T-helper 2 cell treated with Interferon-gamma antibody and Interleukin-4, amounts not matched to agents 5 μg/mL and 100 μg/mL, for 36 hours (primary cell): ENCODE results near the gene ANKRD55.
"Not testable (repeated sequence)": the region's sequence is repeated elsewhere in the genome, so short reads cannot be mapped to it uniquely, and the experiment has no call there.

Source experiments
- DNase-seq: peaks from one replicate; pipeline ENCODE4 v3.0.0; 2021; ENCODE audit warnings: low spot score
- H3K27ac Mint-ChIP-seq: one replicate; pipeline ENCODE4 v1.8.0; 2021; ENCODE audit warnings: mild to moderate bottlenecking, mixed read lengths
- H3K27me3 Mint-ChIP-seq: one replicate; pipeline ENCODE4 v1.8.0; 2021; ENCODE audit warnings: low read depth, mixed read lengths
- H3K36me3 Mint-ChIP-seq: one replicate; pipeline ENCODE4 v1.8.0; 2021; ENCODE audit warnings: low read depth, mixed read lengths
- H3K4me1 Mint-ChIP-seq: one replicate; pipeline ENCODE4 v1.8.0; 2021; ENCODE audit warnings: low read depth, mixed read lengths
- H3K4me3 Mint-ChIP-seq: one replicate; pipeline ENCODE4 v1.8.0; 2022; ENCODE audit warnings: mild to moderate bottlenecking, moderate library complexity, mixed read lengths
- H3K9me3 Mint-ChIP-seq: one replicate; pipeline ENCODE4 v1.8.0; 2021; ENCODE audit warnings: mixed read lengths

ANKRD55 gene

DNA sequence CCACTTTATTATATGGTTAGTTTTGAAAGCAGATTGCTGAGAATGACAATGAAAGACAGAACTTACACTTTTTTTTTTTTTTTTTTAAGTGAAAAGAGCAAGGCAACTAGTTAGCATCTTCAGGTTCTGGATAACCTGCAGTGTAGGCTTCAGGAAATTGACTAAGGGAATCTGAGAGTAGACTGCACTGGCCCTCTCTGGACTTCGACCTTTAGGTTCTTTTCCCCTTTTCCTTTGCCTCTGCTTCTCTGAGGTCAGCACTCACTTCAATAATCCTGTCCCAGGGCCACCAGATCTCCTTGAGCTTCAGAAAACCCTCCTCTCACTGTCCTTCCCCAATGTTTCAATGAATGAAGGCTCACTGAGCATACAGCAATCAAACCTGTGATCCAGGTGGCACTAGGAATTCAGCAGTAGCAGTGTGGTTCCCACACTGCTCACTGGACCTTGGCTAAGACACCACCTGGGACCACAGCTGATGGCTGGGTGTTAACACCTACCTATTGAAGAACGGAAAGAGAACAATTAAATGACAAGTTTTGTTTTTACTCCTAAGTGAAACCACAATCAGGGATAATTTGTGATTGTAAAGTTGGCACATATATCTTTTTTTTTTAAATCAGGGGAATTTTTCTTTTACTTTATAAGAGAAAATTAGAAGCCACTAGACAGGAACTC is 152.6 kb downstream of the ANKRD55 start:
- H3K4me1 Mint-ChIP-seq: peaks cover 43% of the 10 kb centered on the region
- peak overlapping the region; percentile 74 for H3K4me3 Mint-ChIP-seq
- H3K27ac Mint-ChIP-seq: peak overlapping the region; percentile 82
- H3K36me3 Mint-ChIP-seq: peaks cover 3% of the 10 kb centered on the region
- no peak for DNase-seq
- no peaks in the 10 kb centered on the region for H3K9me3 Mint-ChIP-seq
- H3K27me3 Mint-ChIP-seq: peaks cover 8% of the 10 kb centered on the region

DNA sequence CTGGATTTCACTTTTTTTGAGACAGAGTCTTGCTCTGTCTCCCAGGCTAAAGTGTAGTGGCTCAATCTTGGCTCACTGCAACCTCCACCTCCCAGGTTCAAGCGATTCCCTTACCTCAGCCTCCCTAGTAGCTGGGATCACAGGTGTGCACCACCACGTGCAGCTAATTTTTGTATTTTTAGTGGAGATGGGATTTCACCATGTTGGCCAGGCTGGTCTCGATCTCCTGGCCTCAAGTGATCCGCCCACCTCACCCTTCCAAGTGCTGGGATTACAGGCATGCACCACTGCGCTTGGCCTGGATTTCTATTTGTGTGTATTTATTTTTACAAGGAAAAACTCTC is 154.0 kb downstream of the ANKRD55 start:
- not testable (repeated sequence) for H3K36me3 Mint-ChIP-seq, DNase-seq, H3K27me3 Mint-ChIP-seq, H3K9me3 Mint-ChIP-seq, H3K27ac Mint-ChIP-seq, H3K4me3 Mint-ChIP-seq
- H3K4me1 Mint-ChIP-seq: peaks cover 39% of the 10 kb centered on the region

DNA sequence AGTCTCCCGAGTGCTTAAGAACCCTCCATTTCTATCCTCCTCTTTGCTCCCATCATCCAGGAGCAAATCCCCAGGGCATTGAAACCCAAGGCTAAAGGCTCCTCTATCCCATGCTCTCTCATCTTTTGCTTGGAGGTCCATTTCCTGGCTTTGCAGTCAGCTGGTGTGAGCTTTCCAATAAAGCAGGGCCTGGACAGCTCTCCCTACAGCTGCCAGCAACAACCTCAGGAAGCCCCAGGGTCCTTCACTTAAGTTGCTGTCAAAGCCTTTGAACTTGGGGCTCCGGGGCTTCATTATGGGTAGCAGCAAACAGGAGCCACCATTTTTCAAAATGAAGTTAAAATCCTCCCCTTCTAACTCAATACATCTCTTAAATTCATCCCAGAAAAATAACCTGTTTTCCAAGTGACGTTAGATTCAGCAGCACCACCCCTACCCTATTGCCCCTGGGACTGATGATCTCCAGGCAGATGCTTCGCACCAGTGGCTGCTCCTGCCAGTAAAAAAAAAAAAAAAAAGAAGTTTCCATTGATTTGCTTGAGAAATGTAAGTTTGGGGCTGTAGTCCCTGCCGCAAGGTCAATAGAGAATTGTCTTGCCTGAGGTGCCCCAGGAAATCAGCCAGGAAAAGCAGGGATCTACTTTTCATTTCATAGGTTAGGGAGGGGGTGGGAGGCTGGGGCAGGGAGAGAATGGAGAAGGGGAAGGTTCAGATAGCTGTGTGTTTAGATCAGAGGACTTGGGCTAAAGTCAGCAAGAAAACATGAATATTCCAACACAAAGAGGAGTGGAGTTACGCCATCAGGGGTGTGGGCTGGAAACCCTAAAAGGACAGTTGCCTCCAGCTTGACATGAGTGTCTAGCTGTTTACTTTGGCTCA is 154.6 kb downstream of the ANKRD55 start:
- no peak for DNase-seq
- H3K36me3 Mint-ChIP-seq: peaks cover 2% of the 10 kb centered on the region
- peaks cover 42% of the 10 kb centered on the region for H3K4me1 Mint-ChIP-seq
- no peak overlapping the region for H3K27ac Mint-ChIP-seq
- peaks cover 9% of the 10 kb centered on the region for H3K27me3 Mint-ChIP-seq
- H3K4me3 Mint-ChIP-seq: no peak overlapping the region
- H3K9me3 Mint-ChIP-seq: no peaks in the 10 kb centered on the region

DNA sequence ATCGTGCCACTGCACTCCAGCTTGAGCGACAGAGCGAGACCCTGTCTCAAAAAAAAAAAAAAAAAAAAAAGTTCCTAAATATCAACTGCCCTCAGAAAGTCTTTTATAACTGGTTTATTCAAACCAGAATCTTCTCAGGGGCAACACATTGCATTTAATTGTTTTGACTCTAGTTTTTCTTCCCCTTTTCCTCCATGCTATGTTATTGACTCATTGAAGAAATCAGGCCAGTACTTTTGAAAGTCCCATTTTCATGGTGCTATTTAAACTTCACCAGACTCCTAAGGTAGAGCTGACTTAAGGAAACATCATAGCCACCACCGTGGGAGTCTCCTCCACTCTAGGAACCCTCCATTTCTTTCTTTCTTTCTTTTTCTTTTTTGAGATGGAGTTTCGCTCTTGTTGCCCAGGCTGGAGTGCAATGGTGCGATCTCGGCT is 155.3 kb downstream of the ANKRD55 start:
- peaks cover 2% of the 10 kb centered on the region for H3K36me3 Mint-ChIP-seq
- no peak overlapping the region for H3K4me3 Mint-ChIP-seq
- H3K9me3 Mint-ChIP-seq: no peaks in the 10 kb centered on the region
- peaks cover 47% of the 10 kb centered on the region for H3K4me1 Mint-ChIP-seq
- no peak for DNase-seq
- no peak overlapping the region for H3K27ac Mint-ChIP-seq
- peaks cover 10% of the 10 kb centered on the region for H3K27me3 Mint-ChIP-seq

DNA sequence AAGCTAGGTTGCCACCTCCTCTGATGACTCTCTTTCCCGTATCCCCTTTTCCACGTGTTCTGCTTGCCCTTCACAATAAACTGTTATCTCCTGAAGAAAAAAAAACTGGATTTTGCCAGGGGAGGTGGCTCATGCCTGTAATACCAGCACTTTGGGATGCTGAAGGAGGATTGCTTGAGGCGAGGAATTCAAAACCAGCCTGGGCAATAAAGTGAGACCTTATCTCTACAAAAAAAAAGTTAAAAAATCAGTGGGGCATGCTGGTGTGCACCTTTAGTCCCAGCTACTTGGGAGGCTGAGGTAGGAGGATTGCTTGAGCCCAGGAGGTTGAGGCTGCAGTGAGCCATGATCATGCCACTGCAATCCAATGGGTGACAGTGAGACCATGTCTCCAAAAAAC is 156.6 kb downstream of the ANKRD55 start:
- no peak overlapping the region for H3K27ac Mint-ChIP-seq
- H3K4me1 Mint-ChIP-seq: peaks cover 43% of the 10 kb centered on the region
- peaks cover 2% of the 10 kb centered on the region for H3K36me3 Mint-ChIP-seq
- peaks cover 14% of the 10 kb centered on the region for H3K27me3 Mint-ChIP-seq
- H3K9me3 Mint-ChIP-seq: no peaks in the 10 kb centered on the region
- H3K4me3 Mint-ChIP-seq: no peak overlapping the region
- no peak for DNase-seq

DNA sequence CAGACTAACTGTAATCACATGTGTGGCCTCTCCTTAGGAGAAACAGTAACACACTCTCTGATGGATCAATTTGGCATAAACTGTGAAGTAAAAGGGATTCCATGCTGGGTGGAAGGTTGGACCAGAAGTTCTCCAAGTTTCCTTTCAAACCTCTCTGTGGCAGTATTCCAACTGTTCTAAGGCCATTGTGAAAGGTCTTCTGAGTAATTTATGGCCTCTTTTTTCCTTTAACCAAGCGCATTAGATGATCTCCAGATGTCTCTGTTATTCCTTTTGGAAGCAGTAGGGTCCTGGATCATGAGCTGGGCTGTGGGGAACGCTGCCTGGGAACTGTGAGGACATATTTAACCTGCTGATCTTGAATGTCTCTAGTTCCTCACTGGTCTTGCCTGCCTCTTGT is 157.8 kb downstream of the ANKRD55 start:
- Mint-ChIP-seq H3K27ac (no peak overlapping the region), H3K9me3 (no peaks in the 10 kb centered on the region), H3K27me3 (peaks cover 18% of the 10 kb centered on the region), H3K36me3 (peaks cover 2% of the 10 kb centered on the region), H3K4me1 (peaks cover 44% of the 10 kb centered on the region), H3K4me3 (no peak overlapping the region)
- no peak for DNase-seq

DNA sequence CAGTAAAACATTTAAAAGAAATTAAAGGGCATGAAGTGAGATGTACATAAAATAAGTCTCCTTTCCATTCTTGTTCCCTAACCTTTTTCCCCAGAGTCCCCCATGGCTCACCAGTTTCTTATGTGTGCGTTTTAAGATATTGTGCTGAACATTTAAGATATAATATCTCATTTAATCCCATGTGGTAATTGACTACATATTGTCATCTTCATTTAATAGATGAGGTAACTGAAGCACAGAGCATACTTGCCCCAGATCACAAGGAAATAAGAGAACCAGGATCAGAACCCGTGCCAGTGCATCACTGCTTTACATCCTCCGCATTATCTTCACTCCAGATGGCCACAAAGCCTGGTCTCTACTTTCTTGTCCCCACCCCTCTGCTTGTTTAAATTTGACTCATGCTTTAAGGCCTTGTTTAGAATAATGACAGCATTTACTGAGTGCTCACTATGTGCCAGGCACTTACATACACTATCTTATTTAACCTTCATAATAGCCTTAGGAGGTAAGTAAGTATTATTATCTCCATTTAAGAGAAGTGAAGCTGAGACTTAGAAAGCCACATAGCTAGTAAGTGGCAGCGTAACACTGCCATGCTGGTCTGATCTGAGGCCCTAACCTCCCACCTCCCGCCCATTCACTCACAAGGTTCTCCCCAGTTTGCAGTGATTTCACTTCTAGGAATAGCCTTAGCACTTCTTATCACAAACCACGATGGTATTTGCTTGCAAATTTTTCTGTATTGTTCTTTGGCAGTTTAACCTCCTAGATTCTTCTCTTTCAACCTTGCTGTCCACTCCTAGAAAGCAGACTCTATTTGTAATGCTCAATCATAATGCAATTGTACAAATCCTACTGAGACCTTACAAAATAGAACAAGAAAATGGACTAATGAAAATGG is 160.0 kb downstream of the ANKRD55 start:
- Mint-ChIP-seq H3K4me1 (peaks cover 50% of the 10 kb centered on the region), H3K36me3 (peaks cover 2% of the 10 kb centered on the region), H3K27ac (no peak overlapping the region), H3K27me3 (peaks cover 21% of the 10 kb centered on the region), H3K4me3 (no peak overlapping the region), H3K9me3 (no peaks in the 10 kb centered on the region)
- DNase-seq: no peak

DNA sequence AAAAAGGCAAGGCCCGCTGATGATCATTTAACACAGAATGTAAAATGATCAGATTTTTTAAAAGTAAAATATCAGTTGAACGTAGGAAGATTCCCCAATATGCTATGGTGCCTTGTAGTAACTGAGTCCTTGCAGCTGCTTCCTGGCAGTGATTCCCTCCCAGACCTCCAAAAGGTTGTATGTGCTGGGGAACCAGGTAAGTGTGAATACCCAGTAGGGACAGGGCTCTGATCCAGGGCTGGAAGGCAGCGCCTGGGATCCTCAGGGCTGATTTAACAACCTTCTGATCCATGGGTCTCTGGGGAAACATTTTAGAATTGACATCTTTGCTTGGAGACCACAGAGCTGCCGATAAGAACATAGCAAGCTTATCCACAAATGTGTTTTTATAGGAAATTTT is 161.7 kb downstream of the ANKRD55 start:
- Mint-ChIP-seq H3K4me1 (peaks cover 50% of the 10 kb centered on the region), H3K36me3 (peaks cover 2% of the 10 kb centered on the region), H3K4me3 (peak overlapping the region; percentile 70), H3K9me3 (no peaks in the 10 kb centered on the region), H3K27me3 (peaks cover 27% of the 10 kb centered on the region), H3K27ac (peak overlapping the region; percentile 68)
- DNase-seq: no peak

DNA sequence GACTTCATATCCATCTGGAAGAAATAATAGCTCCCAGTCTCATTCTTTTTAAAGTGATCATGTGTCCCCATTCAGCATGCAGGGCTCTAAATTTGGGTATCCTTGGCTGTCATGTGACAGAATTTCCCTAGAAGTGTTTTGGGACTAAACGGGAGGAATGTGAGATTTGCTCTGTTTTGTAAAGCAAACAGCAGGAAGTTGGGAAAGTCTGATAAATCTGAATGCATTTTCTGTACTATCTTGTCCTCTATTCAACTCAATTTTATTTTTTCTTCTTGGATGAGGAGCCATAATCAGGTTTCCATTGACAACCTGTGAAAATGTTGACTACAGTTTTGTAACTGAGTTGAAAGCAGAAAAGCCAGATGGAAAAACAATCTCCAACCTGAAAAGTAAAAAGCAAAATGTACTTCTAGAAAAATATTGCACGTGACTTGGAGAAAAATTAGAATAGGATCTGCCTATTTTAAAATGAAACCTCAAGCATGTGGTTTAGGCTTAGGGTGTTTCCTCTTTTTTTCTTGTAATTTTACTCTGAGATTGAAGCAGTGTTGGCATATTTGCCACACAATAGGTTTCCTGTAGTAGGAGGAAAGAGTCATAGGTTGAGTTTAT is 162.2 kb downstream of the ANKRD55 start:
- H3K36me3 Mint-ChIP-seq: peaks cover 2% of the 10 kb centered on the region
- H3K4me1 Mint-ChIP-seq: peaks cover 50% of the 10 kb centered on the region
- H3K27ac Mint-ChIP-seq: peak overlapping the region; percentile 68
- no peaks in the 10 kb centered on the region for H3K9me3 Mint-ChIP-seq
- DNase-seq: no peak
- peaks cover 27% of the 10 kb centered on the region for H3K27me3 Mint-ChIP-seq
- peak overlapping the region; percentile 70 for H3K4me3 Mint-ChIP-seq

DNA sequence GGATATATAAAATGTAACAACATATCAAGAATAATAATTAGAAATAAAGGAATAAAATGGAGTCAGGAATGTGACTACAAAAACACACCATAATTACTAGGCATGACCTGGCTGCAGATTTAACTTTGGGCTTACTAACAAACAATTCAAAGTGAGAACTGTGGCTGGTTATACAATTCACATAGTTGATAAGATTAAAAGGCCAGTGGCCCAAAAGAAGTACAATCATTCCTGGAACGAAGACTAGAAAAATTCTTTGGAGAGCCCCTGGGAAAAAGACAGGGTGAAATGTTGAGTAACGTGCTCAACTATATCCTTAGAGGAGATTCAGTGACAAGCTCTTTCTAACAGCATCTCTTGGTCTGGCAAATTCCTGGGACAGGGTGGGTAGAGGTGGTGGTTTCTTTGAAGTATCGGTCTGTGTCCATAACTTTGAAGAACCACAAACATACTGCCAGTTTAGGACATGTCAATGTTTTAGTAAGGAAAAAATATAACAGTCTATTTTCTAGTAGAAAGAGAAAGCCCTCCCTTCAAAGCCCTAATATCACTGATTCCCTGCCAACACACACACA is 163.4 kb downstream of the ANKRD55 start:
- peaks cover 27% of the 10 kb centered on the region for H3K27me3 Mint-ChIP-seq
- H3K36me3 Mint-ChIP-seq: peaks cover 2% of the 10 kb centered on the region
- DNase-seq: no peak
- H3K4me3 Mint-ChIP-seq: no peak overlapping the region
- H3K9me3 Mint-ChIP-seq: no peaks in the 10 kb centered on the region
- H3K27ac Mint-ChIP-seq: no peak overlapping the region
- H3K4me1 Mint-ChIP-seq: peaks cover 45% of the 10 kb centered on the region

DNA sequence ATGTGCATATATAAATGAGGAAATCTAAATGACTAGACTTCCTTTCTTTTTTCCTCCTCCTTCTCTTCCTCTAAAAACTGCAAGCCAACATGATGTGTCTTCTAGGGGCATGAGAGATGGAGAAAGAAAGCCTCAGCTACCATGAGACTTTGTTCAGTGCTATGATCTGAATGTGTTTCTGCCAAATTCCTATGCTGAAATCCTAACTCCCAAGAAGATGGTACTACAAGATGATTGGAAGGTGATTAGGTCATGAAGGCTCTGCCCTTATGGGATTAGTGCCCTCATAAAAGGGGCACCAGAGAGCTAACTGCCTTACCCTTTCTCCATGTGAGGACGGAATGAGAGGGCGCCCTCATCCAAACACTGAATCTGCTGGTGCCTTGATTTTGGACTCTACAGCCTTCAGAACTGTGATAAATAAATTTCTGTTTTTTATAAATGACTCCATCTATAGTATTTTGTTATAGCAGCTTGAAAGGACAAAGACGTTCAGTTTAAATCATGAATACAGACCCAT is 166.1 kb downstream of the ANKRD55 start:
- Mint-ChIP-seq H3K4me1 (peaks cover 35% of the 10 kb centered on the region), H3K9me3 (no peaks in the 10 kb centered on the region), H3K4me3 (no peak overlapping the region), H3K36me3 (no peaks in the 10 kb centered on the region), H3K27me3 (peaks cover 36% of the 10 kb centered on the region), H3K27ac (no peak overlapping the region)
- no peak for DNase-seq

DNA sequence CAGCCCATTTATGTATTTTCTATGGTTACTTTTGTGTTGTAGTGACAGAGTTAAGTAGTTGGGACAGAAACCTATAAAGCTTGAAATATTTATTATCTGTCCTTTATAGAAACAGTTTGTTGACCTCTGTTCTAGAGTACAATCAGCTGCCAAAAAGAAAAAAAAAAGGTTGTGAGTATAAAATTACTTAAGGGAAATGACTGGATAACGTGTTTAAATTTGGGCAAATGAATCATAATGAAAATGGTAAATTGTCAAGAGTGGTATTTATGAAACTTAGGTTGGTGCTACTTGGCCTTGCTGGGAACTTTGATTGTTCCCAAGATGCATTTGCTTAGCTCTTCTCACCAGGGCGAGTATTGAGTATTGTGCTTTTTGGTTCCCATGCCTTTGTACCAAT is 168.1 kb downstream of the ANKRD55 start:
- H3K4me3 Mint-ChIP-seq: no peak overlapping the region
- peaks cover 28% of the 10 kb centered on the region for H3K4me1 Mint-ChIP-seq
- DNase-seq: no peak

More for the DNA sequence above, 168.1 kb downstream of the ANKRD55 start:
- Mint-ChIP-seq H3K9me3 (no peaks in the 10 kb centered on the region), H3K36me3 (no peaks in the 10 kb centered on the region), H3K27ac (no peak overlapping the region), H3K27me3 (peaks cover 40% of the 10 kb centered on the region)
